ENCODE measurements around the gene BARHL1.
"Not testable (repeated sequence)": the region's sequence is repeated elsewhere in the genome, so short reads cannot be mapped to it uniquely, and the experiment has no call there.

Gene BARHL1

GRCh38 chr9:132562306-132562573 lies 20.2 kb upstream of the BARHL1 start:
- H3K27ac Mint-ChIP-seq (ENCODE audit: low read depth): no peak overlapping the region
- DNase-seq (ENCODE audit: low spot score in 2 of 2) (no peak), ATAC-seq (replicated peaks; ENCODE audit: extremely low read depth, poor library complexity, severe bottlenecking) (no peak)
- H3K27me3 Mint-ChIP-seq: peaks cover 61% of the 10 kb centered on the region
- H3K36me3 Mint-ChIP-seq (ENCODE audit: insufficient read depth): peaks cover 2% of the 10 kb centered on the region
- no peaks in the 10 kb centered on the region for H3K4me1 Mint-ChIP-seq
- no peak overlapping the region for H3K4me3 Mint-ChIP-seq
- no peaks in the 10 kb centered on the region for H3K9me3 Mint-ChIP-seq

DNA sequence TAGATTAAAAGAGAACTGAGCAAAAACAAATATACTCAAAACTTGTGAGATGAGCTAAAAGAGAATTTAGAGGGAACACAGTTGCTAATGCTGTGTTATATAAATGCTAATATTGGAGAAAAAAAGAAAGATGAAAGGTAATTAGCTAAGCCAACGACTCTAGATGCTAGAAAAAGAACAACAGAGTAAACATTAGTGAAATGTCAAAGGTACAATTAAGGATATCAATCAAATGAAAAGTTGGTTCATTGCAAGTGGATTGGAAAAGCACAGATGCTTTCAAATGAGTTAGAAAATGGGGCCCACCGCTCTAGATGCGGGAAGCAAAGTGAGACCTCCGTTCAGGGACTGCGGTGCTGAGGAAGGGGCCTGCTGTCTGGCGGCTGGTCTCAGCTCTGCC lies 17.9 kb upstream of the BARHL1 start:
- DNase-seq (ENCODE audit: low spot score in 2 of 2): no peak
- no peak overlapping the region for H3K27ac Mint-ChIP-seq (ENCODE audit: low read depth)
- H3K4me1 Mint-ChIP-seq: no peaks in the 10 kb centered on the region
- H3K27me3 Mint-ChIP-seq: peaks cover 46% of the 10 kb centered on the region
- H3K9me3 Mint-ChIP-seq: no peaks in the 10 kb centered on the region
- H3K36me3 Mint-ChIP-seq (ENCODE audit: insufficient read depth): peaks cover 2% of the 10 kb centered on the region
- ATAC-seq (replicated peaks; ENCODE audit: extremely low read depth, poor library complexity, severe bottlenecking): no peak
- no peak overlapping the region for H3K4me3 Mint-ChIP-seq

GRCh38 chr9:132568787-132569186 lies 13.6 kb upstream of the BARHL1 start:
- H3K4me3 Mint-ChIP-seq; H3K36me3 Mint-ChIP-seq (ENCODE audit: insufficient read depth); H3K4me1 Mint-ChIP-seq; H3K27ac Mint-ChIP-seq (ENCODE audit: low read depth); DNase-seq (ENCODE audit: low spot score in 2 of 2); ATAC-seq (replicated peaks; ENCODE audit: extremely low read depth, poor library complexity, severe bottlenecking); H3K9me3 Mint-ChIP-seq: not testable (repeated sequence)
- H3K27me3 Mint-ChIP-seq: peaks cover 57% of the 10 kb centered on the region

- ATAC-seq (replicated peaks; ENCODE audit: extremely low read depth, poor library complexity, severe bottlenecking): no peak
- Mint-ChIP-seq H3K36me3 (ENCODE audit: insufficient read depth) (no peaks in the 10 kb centered on the region), H3K27ac (ENCODE audit: low read depth) (no peak overlapping the region)
These were observed 10.4 kb upstream of the BARHL1 start for GRCh38 chr9:132571806-132572600.

GRCh38 chr9:132572921-132573320 lies 9.5 kb upstream of the BARHL1 start:
- peaks cover 76% of the 10 kb centered on the region for H3K27me3 Mint-ChIP-seq
- DNase-seq (ENCODE audit: low spot score in 2 of 2) (no peak), ATAC-seq (replicated peaks; ENCODE audit: extremely low read depth, poor library complexity, severe bottlenecking) (no peak)
- no peaks in the 10 kb centered on the region for H3K4me1 Mint-ChIP-seq
- H3K36me3 Mint-ChIP-seq (ENCODE audit: insufficient read depth): no peaks in the 10 kb centered on the region
- H3K4me3 Mint-ChIP-seq: no peak overlapping the region
- no peak overlapping the region for H3K27ac Mint-ChIP-seq (ENCODE audit: low read depth)
- no peaks in the 10 kb centered on the region for H3K9me3 Mint-ChIP-seq

More at GRCh38 chr9:132571806-132572600, 10.4 kb upstream of the BARHL1 start:
- peaks cover 67% of the 10 kb centered on the region for H3K27me3 Mint-ChIP-seq
- no peak for DNase-seq (ENCODE audit: low spot score in 2 of 2)
- no peaks in the 10 kb centered on the region for H3K9me3 Mint-ChIP-seq
- H3K4me3 Mint-ChIP-seq: no peak overlapping the region
- no peaks in the 10 kb centered on the region for H3K4me1 Mint-ChIP-seq

- DNase-seq (ENCODE audit: low spot score in 2 of 2): no peak
- no peak overlapping the region for H3K27ac Mint-ChIP-seq (ENCODE audit: low read depth)
- peaks cover 3% of the 10 kb centered on the region for H3K36me3 Mint-ChIP-seq (ENCODE audit: insufficient read depth)
These were observed 7.3 kb upstream of the BARHL1 start for GRCh38 chr9:132575005-132575609.

DNA sequence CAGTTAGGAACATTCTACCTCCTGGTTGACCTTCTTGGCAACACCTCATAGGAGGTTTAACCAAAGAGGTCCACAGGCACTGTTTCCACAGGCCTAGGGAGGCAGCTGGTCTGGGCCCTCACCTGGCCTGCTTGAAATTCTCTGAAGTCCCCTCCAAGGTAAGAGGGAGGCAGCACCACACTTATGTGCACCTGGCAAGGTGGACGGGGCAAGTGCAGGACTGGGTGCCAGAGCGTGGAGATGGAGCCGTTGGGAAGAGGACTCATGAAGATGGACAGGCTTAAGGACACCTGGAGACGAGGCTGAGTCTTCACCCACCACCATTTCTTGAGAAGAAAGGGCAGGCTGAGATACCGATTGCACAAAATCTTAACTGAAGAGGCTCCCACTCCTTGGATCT lies 6.6 kb upstream of the BARHL1 start:
- Mint-ChIP-seq H3K27ac (ENCODE audit: low read depth) (no peak overlapping the region), H3K4me1 (no peaks in the 10 kb centered on the region), H3K9me3 (no peaks in the 10 kb centered on the region), H3K36me3 (ENCODE audit: insufficient read depth) (peaks cover 3% of the 10 kb centered on the region), H3K4me3 (no peak overlapping the region), H3K27me3 (peaks cover 87% of the 10 kb centered on the region)
- ATAC-seq (replicated peaks; ENCODE audit: extremely low read depth, poor library complexity, severe bottlenecking) (no peak), DNase-seq (ENCODE audit: low spot score in 2 of 2) (no peak)

More at GRCh38 chr9:132575005-132575609, 7.3 kb upstream of the BARHL1 start:
- Mint-ChIP-seq H3K4me3 (no peak overlapping the region), H3K27me3 (peaks cover 93% of the 10 kb centered on the region), H3K9me3 (no peaks in the 10 kb centered on the region), H3K4me1 (no peaks in the 10 kb centered on the region)
- ATAC-seq (replicated peaks; ENCODE audit: extremely low read depth, poor library complexity, severe bottlenecking): no peak

DNA sequence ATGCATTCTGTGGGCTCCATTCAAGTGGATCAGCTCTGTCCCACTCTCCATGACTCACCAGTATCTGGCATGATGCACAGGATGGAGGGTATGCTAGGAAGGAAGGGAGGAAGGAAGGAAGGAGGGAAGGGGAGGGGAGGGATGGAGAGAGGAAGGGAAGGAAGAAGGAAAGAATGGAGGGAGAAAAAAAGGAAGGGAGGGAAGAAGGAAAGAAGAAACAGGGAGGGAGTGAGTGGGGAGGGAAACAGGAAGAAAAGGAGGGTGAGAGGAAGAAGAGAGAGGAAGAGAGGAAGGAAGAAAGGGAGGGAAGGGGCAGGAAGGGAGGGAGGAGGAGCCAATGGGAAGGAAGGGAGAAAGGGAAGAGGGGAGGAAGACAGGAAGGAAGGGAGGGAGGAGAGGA lies 5.3 kb upstream of the BARHL1 start:
- DNase-seq (ENCODE audit: low spot score in 2 of 2): no peak
- H3K4me1 Mint-ChIP-seq: peaks cover 10% of the 10 kb centered on the region
- no peak overlapping the region for H3K4me3 Mint-ChIP-seq
- peaks cover 11% of the 10 kb centered on the region for H3K36me3 Mint-ChIP-seq (ENCODE audit: insufficient read depth)
- no peak overlapping the region for H3K27ac Mint-ChIP-seq (ENCODE audit: low read depth)
- H3K9me3 Mint-ChIP-seq: no peaks in the 10 kb centered on the region
- peaks cover 87% of the 10 kb centered on the region for H3K27me3 Mint-ChIP-seq
- ATAC-seq (replicated peaks; ENCODE audit: extremely low read depth, poor library complexity, severe bottlenecking): no peak

DNA sequence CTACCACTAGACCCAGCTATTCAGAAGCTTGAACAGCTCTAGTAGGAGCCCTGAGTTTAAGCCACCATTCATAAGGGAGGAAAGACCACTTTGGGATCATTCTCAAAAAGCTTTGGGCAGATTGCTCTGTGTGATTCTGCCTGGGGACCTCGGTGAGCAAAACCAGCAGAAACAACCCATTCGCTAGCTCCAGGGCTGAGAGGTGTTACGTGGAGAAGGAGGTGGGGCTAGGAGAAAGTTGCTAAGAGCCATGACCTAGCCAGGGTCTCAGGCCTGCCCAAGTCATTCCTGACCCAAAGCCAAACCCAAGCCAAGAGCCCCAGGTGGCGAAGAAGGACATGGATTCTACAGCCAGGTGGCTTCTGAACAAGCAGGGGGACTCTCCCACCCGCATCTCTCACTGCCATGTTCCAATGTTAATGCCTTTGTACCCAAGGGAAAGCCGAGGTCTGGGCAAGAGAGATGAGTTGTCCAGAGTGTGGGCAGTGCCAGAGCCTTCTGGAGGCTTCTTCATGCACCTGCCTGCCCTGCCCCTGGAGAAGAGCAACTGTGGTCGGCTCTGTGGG lies 4.0 kb upstream of the BARHL1 start:
- no peak for DNase-seq (ENCODE audit: low spot score in 2 of 2)
- no peaks in the 10 kb centered on the region for H3K9me3 Mint-ChIP-seq
- no peak for ATAC-seq (replicated peaks; ENCODE audit: extremely low read depth, poor library complexity, severe bottlenecking)
- H3K4me3 Mint-ChIP-seq: no peak overlapping the region
- H3K36me3 Mint-ChIP-seq (ENCODE audit: insufficient read depth): peaks cover 16% of the 10 kb centered on the region
- H3K27me3 Mint-ChIP-seq: peaks cover 85% of the 10 kb centered on the region
- H3K27ac Mint-ChIP-seq (ENCODE audit: low read depth): no peak overlapping the region
- H3K4me1 Mint-ChIP-seq: peaks cover 10% of the 10 kb centered on the region

- Mint-ChIP-seq H3K4me1 (peaks cover 10% of the 10 kb centered on the region), H3K4me3 (no peak overlapping the region), H3K36me3 (ENCODE audit: insufficient read depth) (peaks cover 17% of the 10 kb centered on the region), H3K27ac (ENCODE audit: low read depth) (no peak overlapping the region), H3K27me3 (peaks cover 88% of the 10 kb centered on the region), H3K9me3 (no peaks in the 10 kb centered on the region)
- DNase-seq (ENCODE audit: low spot score in 2 of 2) (no peak), ATAC-seq (replicated peaks; ENCODE audit: extremely low read depth, poor library complexity, severe bottlenecking) (no peak)
These were observed 3.0 kb upstream of the BARHL1 start for GRCh38 chr9:132579427-132579798.

DNA sequence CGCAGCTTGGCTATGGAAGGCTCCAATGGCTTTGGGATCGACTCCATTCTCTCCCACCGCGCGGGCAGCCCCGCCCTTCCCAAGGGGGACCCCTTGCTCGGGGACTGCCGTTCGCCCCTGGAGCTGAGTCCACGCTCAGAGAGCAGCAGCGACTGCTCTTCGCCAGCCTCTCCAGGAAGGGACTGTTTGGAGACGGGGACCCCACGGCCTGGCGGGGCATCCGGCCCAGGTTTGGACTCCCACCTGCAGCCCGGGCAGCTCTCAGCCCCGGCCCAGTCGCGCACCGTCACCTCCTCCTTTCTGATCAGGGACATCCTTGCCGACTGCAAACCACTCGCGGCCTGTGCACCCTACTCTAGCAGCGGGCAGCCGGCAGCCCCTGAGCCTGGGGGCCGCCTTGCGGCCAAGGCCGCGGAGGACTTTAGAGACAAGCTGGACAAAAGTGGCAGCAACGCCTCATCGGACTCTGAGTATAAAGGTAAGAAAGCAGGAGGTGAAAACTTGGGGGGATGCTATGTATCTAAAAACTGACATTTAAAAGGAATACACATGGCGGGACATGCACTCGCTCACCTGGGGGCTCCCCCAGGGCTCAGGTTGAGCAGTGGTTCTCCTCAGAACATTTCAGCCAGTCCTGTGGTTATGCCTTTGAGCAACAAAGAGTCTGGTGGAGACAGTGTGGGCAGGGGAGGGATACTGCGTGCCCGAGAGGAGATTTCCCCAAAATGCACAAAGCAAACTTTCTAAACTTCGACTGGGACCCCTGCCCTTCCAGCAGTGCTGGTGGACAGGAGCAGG lies 579 bp downstream of the BARHL1 start:
- Mint-ChIP-seq H3K4me3 (no peak overlapping the region), H3K36me3 (ENCODE audit: insufficient read depth) (peaks cover 18% of the 10 kb centered on the region), H3K27ac (ENCODE audit: low read depth) (no peak overlapping the region), H3K27me3 (peaks cover 85% of the 10 kb centered on the region), H3K9me3 (no peaks in the 10 kb centered on the region), H3K4me1 (peaks cover 16% of the 10 kb centered on the region)
- DNase-seq (ENCODE audit: low spot score in 2 of 2) (no peak), ATAC-seq (replicated peaks; ENCODE audit: extremely low read depth, poor library complexity, severe bottlenecking) (no peak)

DNA sequence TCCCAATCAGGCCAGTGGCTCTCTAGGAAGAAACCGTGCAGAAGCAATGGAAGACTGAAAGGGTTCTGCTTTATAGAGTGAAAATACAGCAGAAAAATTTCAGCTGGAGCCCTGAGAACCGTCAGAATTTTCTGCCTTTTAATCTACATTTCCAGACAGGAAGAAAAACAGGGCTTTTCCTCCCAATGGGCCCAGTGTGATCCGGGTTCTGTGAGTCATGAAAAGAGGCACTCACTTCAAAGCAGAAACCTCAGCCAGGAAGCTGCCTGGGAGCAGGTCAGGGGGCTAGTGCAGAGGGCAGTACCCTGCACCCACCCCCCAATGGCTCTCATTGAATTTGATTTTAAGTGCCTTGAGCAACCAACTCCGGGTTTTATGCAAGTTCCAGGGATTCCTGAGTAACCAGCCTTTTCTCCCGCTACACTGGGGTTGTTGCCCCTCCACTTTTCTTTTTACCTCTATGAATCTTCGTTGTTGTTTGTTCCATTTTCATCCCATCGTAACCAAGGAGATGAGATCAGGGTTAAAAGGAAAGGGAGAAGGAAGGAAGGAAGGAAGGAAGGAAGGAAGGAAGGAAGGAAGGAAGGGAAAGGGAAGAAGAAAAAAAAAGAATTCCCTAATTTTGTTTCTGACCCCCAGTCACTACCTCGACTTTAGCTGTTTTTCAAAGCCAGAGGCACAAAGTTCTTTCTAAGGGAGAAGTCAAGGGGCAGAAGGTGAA lies 1.3 kb downstream of the BARHL1 start:
- no peak overlapping the region for H3K27ac Mint-ChIP-seq (ENCODE audit: low read depth)

More for the DNA sequence above, 1.3 kb downstream of the BARHL1 start:
- ATAC-seq (replicated peaks; ENCODE audit: extremely low read depth, poor library complexity, severe bottlenecking) (no peak), DNase-seq (ENCODE audit: low spot score in 2 of 2) (no peak)
- Mint-ChIP-seq H3K9me3 (no peaks in the 10 kb centered on the region), H3K36me3 (ENCODE audit: insufficient read depth) (peaks cover 18% of the 10 kb centered on the region), H3K4me1 (peaks cover 16% of the 10 kb centered on the region), H3K4me3 (no peak overlapping the region), H3K27me3 (peaks cover 85% of the 10 kb centered on the region)
